ENCODE results near the gene A2M. TPM values are rescaled to one million over a fixed set of nuclear protein-coding genes. Genes with fewer than 3 reads are reported as not detected.

A2M gene
- polyA plus RNA-seq, 3 donors from 2014 or later: 1.3 to 1.5 TPM; not detected in 1

DNA sequence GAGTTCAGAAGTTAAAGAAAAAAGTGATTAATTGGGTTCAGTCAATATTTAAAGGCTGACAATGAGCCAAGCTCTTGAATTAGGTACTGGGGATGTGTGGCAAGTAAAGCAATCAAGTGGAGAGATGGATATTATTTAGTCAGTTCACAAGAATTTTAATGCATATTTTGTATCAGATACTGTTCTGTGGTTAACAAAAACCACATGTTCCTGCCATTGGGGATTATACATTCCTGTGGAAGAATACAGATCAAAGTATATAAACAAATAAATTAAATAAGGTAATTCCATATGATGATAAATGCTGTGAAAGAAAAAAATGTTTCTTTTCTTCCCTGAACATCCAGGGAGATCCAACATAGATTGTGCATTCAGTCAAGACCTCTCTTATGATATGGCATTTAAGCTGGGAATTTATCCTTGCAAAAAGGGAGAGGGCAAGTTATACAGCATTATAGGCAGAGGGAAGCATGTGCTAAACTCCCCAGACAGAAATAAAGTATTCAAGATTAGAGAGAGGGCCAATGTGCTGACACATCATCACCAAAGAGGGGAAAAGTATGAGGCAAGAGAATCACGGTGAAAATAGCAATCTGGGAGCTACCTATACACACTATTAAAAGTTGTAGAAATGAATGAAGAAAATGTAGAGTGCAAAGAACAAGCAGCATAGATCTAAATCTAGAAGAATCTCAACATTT, 17.6 kb upstream of the A2M start:
- peaks cover 0 to 3% (median 0%) of the 10 kb centered on the region in 3 donors for H3K27me3 Mint-ChIP-seq (ENCODE audit: low read depth in 3 of 3)
- DNase-seq: no peak
- peak overlapping the region in 3 of 6 donors; percentile 8 to 55 (median 26) for H3K27ac Mint-ChIP-seq
- H3K4me1 Mint-ChIP-seq: peaks cover 1 to 15% of the 10 kb centered on the region in 2 donors
- H3K36me3 Mint-ChIP-seq: peaks cover 6 to 10% (median 7%) of the 10 kb centered on the region in 3 donors
- H3K9me3 Mint-ChIP-seq: no peaks in the 10 kb centered on the region
- no peak overlapping the region for H3K4me3 Mint-ChIP-seq

DNA sequence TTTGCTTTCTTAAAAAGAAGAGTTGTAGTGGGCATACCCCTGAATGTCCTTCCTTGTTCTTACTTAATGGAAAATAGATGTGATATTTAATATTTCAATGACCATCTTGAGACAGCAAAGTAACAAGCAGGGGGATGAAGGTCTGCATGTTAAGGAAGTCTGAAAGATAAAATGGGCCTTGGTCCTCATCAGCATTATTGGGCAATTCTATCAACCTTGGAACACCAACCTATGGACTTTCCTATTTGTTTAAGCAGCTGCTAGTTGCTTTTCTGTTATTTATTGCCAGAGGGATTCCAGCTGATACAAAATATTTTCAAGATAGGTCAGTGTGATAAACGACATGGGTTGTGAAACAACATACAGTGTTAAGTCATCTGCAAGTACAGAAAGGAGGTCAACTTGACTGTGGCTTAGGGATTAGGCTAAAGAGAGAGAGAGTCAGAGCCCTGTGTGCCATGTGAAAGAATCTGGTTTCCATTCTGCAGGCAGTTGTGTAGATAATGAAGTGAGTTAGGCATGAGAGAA, 16.4 kb upstream of the A2M start:
- Mint-ChIP-seq H3K4me1 (peaks cover 0 to 14% of the 10 kb centered on the region in 2 donors), H3K9me3 (no peaks in the 10 kb centered on the region), H3K27me3 (ENCODE audit: low read depth in 3 of 3) (no peaks in the 10 kb centered on the region), H3K36me3 (peaks cover 8 to 11% (median 10%) of the 10 kb centered on the region in 3 donors), H3K27ac (peak overlapping the region in 2 of 6 donors; percentile 6 to 18), H3K4me3 (no peak overlapping the region)
- no peak for DNase-seq

DNA sequence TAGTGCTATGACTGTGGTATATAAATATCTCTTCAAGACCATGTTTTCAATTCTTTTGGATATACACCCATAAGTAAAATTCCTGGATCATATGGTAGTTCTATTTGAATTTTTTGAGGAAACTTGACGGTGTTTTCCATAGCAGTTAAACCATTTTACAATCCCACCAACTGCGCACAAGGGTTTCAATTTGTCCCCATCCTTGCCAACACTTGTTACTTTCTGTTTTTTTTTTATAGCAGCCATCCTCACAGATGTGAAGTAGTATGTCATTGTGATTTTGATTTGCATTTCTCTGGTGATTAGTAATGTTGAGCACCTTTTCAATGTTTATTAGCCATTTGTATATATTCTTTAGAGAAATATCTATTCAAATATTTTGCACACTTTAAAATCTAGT, 14.5 kb upstream of the A2M start:
- Mint-ChIP-seq H3K4me3 (no peak overlapping the region), H3K36me3 (peaks cover 11 to 14% (median 13%) of the 10 kb centered on the region in 3 donors), H3K27ac (no peak overlapping the region), H3K27me3 (ENCODE audit: low read depth in 3 of 3) (no peaks in the 10 kb centered on the region), H3K4me1 (peaks cover 0 to 8% of the 10 kb centered on the region in 2 donors), H3K9me3 (no peaks in the 10 kb centered on the region)
- DNase-seq: no peak

DNA sequence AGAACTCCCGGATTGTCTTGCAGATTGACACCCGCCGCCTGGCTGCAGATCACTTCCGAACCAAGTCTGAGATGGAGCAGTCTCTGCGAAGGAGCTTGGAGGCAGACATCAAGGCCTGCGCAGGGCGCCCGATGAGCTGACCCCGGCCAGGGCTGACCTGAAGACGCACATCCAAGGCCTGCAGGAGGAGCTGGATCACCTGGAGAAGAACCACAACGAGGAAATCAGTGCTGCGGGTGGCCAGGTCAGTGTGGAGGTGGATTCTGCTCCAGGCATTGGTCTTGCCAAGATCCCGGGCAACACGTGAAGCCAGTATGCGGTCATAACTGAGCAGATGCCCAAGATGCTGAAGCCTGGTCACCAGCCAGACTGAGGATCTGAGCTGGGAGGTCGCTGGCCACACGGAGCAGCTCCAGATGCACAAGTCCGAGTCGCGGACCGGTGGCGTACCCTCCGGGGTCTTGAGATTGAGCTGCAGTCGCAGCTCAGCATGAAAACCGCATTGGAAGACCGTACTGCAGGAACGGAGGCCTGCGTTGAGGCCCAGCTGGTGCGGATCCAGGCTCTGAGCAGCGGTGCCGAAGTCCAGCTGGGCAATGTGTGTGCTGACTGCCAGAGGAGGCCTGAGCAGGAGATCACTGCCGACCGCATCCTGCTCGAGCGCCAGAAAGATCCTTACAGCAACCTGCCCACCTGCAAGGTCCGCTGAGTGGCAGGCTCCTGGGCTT, 12.4 kb upstream of the A2M start:
- H3K36me3 Mint-ChIP-seq: peaks cover 11 to 14% (median 13%) of the 10 kb centered on the region in 3 donors
- peaks cover 0 to 4% of the 10 kb centered on the region in 2 donors for H3K4me1 Mint-ChIP-seq
- DNase-seq: no peak
- H3K9me3 Mint-ChIP-seq: no peaks in the 10 kb centered on the region
- no peaks in the 10 kb centered on the region for H3K27me3 Mint-ChIP-seq (ENCODE audit: low read depth in 3 of 3)
- peak overlapping the region in 1 of 6 donors; percentile 17 for H3K27ac Mint-ChIP-seq
- H3K4me3 Mint-ChIP-seq: no peak overlapping the region

DNA sequence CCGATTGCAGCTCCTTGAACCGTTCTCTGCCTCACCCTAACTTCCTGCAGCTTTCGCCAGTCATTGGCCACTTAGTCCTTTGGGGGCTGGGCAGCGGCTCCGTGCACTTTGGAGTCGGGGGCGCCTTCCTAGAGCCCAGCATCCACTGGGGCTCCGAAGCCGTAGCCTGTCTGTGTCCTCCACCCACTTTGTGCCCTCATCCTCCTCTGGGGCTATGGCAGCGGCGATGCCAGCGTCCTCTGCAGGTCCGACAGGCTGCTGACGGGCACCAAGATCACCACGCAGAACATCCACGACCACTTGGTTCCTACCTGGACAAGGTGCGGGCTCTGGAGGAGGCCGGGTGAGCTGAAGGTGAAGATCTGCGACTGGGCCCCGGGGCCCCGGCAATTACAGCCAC, 11.8 kb upstream of the A2M start:
- DNase-seq: no peak
- H3K4me1 Mint-ChIP-seq: peaks cover 0 to 4% of the 10 kb centered on the region in 2 donors
- H3K9me3 Mint-ChIP-seq: no peaks in the 10 kb centered on the region
- H3K4me3 Mint-ChIP-seq: no peak overlapping the region
- peaks cover 11 to 14% (median 13%) of the 10 kb centered on the region in 3 donors for H3K36me3 Mint-ChIP-seq
- H3K27me3 Mint-ChIP-seq (ENCODE audit: low read depth in 3 of 3): no peaks in the 10 kb centered on the region
- H3K27ac Mint-ChIP-seq: no peak overlapping the region

DNA sequence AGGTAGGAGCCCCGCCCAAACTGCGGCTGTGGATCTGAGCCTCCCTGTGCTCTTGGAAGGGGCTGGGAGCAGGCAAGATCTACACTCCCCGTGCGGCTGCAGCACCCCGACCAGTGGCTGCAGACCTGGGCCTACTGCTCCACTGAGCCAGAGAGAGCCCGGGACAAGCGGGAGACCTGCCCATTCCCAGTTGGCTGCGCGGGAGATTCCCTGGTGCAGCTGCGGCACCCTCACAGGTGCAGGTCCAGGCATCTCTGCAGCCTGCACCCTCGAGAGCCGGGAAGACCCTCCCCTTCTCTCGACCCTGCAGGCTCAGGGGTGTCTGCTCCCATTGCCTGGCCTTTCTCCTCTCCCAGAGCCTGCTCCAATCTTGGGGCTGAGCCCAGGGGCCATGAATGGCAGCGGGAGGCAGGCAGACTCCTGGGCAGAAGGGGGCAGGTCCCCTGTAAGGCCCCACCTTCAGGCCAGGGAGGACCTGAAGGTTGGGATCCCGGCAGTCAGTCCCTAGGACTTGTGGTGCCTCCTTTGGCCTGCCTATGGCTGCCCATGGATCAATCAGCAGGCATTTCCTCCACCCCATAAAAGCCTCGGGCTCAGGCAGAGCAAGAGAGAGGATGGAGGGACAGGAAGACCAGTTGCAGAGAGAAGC, 8.8 kb upstream of the A2M start:
- H3K27ac Mint-ChIP-seq: no peak overlapping the region
- peaks cover 0 to 2% (median 0%) of the 10 kb centered on the region in 3 donors for H3K27me3 Mint-ChIP-seq (ENCODE audit: low read depth in 3 of 3)
- no peak overlapping the region for H3K4me3 Mint-ChIP-seq
- no peaks in the 10 kb centered on the region for H3K9me3 Mint-ChIP-seq
- peaks cover 5 to 10% (median 8%) of the 10 kb centered on the region in 3 donors for H3K36me3 Mint-ChIP-seq
- no peak for DNase-seq
- peaks cover 0 to 5% of the 10 kb centered on the region in 2 donors for H3K4me1 Mint-ChIP-seq

DNA sequence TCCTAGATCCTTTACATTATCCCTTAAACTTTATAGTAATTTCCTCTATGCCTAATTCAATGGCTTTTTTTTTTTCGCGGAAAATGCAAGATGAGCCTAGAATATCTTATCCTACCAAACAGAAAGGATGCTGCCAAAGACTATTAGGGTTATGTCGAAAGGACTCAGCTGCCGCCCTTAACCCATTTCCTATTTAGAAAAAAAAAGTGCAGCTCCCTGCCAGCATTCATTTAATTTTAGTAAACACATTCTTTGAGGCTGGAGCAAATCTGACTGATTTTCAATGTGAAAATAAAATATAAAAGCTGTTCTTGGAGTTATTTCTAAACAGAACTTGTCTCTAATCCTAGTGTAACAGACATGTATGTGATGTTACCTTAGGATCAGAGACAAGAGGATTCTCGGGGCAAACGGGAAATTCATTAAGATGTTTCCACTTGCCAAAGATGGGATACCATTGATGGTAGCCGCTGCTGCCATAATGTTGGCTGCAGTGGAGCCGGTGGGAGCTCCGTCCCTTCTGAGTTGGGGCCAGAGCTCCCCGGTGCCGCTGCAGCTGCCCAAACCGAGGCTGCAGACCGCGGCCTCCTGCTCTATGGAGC, 8.2 kb upstream of the A2M start:
- Mint-ChIP-seq H3K4me3 (no peak overlapping the region), H3K27ac (no peak overlapping the region), H3K36me3 (peaks cover 5 to 9% (median 6%) of the 10 kb centered on the region in 3 donors), H3K4me1 (peaks cover 0 to 8% of the 10 kb centered on the region in 2 donors), H3K27me3 (ENCODE audit: low read depth in 3 of 3) (peaks cover 0 to 2% (median 1%) of the 10 kb centered on the region in 3 donors), H3K9me3 (no peaks in the 10 kb centered on the region)
- DNase-seq: no peak

DNA sequence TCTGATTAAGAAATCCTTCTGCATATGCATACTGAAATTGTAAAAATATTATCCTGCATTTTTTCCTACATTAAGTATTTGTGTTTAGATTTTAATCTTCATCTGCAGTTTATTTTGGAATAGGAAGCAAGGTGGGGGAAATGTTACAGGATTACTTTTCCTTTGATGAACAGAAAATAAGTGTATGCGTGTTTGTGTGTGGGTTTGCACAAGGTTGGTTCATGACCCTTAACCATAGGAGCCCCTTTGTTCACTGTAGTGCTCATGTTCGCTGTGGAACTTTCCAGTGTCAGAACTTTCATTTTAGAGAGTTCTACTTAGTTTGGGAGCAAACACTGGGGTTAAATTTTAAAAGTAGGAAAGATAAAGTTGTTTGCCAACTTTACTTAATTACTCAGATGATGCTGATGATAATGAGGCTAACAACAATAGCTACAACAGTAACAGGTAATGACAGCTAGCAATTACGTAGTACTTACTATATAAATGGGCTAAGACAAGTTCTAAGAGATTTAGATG, 6.4 kb upstream of the A2M start:
- Mint-ChIP-seq H3K9me3 (no peaks in the 10 kb centered on the region), H3K36me3 (peaks cover 0 to 7% (median 4%) of the 10 kb centered on the region in 3 donors), H3K27me3 (ENCODE audit: low read depth in 3 of 3) (peaks cover 0 to 4% (median 1%) of the 10 kb centered on the region in 3 donors), H3K4me3 (no peak overlapping the region), H3K27ac (peak overlapping the region in 1 of 6 donors; percentile 56), H3K4me1 (peaks cover 4 to 18% of the 10 kb centered on the region in 2 donors)
- DNase-seq: no peak

DNA sequence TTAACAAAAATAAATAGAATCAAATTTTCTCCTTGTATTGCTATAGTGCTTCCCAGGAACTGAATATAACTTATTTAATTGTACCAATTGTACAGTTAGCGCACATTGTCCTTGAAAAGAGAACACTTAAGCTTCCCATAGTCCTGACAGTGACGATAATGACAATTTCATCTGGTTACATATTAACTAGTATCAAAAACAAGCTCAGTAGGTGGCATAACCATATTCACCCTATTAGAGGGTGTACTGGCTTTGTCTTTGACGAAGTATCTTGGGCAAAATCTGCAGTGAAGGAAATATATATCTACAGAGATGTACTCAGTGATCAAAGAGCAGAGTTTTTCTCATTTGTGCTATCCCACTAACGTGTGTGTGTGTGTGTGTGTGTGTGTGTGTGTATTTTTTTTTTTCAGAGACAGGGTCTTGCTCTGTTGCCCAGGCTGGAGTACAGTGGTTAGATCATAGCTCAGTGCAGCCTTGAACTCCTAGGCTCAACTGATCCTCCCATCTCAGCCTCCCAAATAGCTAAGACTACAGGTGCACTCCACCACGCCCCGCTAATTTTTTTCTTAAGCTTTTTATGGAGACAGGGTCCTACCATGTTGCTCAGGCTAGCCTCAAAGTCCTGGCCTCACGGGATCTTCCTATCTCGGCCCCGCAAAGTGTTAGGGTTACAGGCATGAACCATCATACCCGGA, 4.9 kb upstream of the A2M start:
- H3K27me3 Mint-ChIP-seq (ENCODE audit: low read depth in 3 of 3): peaks cover 0 to 7% (median 1%) of the 10 kb centered on the region in 3 donors
- H3K9me3 Mint-ChIP-seq: no peaks in the 10 kb centered on the region
- peaks cover 16 to 28% of the 10 kb centered on the region in 2 donors for H3K4me1 Mint-ChIP-seq
- DNase-seq: no peak
- H3K4me3 Mint-ChIP-seq: no peak overlapping the region
- no peaks in the 10 kb centered on the region for H3K36me3 Mint-ChIP-seq
- H3K27ac Mint-ChIP-seq: peak overlapping the region in 1 of 6 donors; percentile 3

DNA sequence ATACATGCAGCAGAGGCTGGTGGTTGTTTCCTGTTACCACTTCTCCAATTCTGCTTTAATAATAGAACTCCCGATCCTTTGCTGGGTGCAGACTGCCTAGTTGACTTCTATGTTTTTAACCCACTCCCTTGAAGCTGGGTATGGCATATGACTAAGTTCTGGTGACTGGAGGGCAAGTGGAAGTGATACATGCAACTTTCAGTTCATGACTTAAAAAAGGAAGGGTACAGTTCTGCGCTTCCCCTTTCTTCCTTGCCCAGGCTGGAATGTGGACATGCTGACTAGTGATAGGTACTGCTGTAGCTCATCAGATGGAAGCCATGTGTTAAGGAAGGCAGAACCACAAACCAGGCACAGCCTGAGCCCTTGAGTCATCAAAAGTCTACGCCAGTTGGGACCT, 2.4 kb upstream of the A2M start:
- H3K9me3 Mint-ChIP-seq: no peaks in the 10 kb centered on the region
- no peak overlapping the region for H3K4me3 Mint-ChIP-seq
- peak overlapping the region in 3 of 6 donors; percentile 12 to 52 (median 14) for H3K27ac Mint-ChIP-seq
- H3K4me1 Mint-ChIP-seq: peaks cover 24 to 31% of the 10 kb centered on the region in 2 donors
- H3K36me3 Mint-ChIP-seq: peaks cover 4 to 7% (median 4%) of the 10 kb centered on the region in 3 donors
- DNase-seq: peak in 1 of 3 donors; percentile 9
- peaks cover 0 to 7% (median 1%) of the 10 kb centered on the region in 3 donors for H3K27me3 Mint-ChIP-seq (ENCODE audit: low read depth in 3 of 3)

DNA sequence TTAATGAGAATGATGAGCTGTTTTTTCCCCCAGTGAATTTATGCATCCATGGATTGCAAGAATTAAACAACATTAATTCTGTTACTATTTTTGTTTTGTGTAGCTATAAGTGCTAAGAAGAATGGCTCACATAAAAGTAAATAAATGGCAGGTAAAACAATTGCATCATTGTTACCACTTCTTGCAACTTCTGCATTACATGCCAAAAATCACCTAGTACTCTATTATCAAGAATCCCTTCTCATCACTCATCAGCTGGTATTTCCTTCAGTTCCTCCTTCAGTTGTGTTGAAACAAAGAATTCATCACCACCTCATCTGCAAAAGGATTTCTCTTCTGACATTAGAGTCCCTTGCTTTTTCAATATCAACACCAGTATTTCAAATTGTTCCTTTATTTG, 773 bp downstream of the A2M start:
- Mint-ChIP-seq H3K27me3 (ENCODE audit: low read depth in 3 of 3) (peaks cover 1 to 5% (median 4%) of the 10 kb centered on the region in 3 donors), H3K4me1 (peaks cover 27 to 29% of the 10 kb centered on the region in 2 donors), H3K27ac (peak overlapping the region in 1 of 6 donors; percentile 53), H3K36me3 (peaks cover 4 to 7% (median 6%) of the 10 kb centered on the region in 3 donors), H3K9me3 (no peaks in the 10 kb centered on the region), H3K4me3 (no peak overlapping the region)
- DNase-seq: no peak

DNA sequence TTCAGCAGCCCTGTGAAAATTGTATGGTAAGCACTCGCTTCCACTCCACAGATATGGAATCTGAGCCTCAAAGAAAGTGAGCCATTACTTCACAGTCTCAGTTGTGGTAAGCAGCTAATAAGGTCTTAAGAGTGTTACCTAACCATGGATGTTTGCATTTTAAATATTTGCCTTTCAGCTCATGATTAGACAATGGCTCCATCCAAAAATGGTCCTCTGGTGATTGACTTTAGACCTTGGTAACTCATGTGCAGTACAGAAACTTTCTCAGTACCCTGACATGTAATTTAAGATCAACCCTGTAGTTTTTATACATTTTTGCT, 1.8 kb downstream of the A2M start:
- Mint-ChIP-seq H3K36me3 (peaks cover 4 to 10% (median 9%) of the 10 kb centered on the region in 3 donors), H3K4me1 (peaks cover 23 to 29% of the 10 kb centered on the region in 2 donors), H3K9me3 (no peaks in the 10 kb centered on the region), H3K27ac (no peak overlapping the region), H3K4me3 (no peak overlapping the region), H3K27me3 (ENCODE audit: low read depth in 3 of 3) (peaks cover 0 to 5% (median 4%) of the 10 kb centered on the region in 3 donors)
- no peak for DNase-seq

Measured in immature natural killer cell (primary cell).